GM19351 (cell line): Measurements from ENCODE around the gene GRN.
"Not testable (repeated sequence)": the region's sequence is repeated elsewhere in the genome, so short reads cannot be mapped to it uniquely, and the experiment has no call there.

Experiments used
- ATAC-seq: cut with Tn5 transposase; IDR thresholded peaks from one replicate; pipeline ENCODE4 v1.9.1; 2021; ENCODE audit warnings: mild to moderate bottlenecking, moderate library complexity; ENCODE audit not compliant: unreplicated experiment

The GRN gene

DNA sequence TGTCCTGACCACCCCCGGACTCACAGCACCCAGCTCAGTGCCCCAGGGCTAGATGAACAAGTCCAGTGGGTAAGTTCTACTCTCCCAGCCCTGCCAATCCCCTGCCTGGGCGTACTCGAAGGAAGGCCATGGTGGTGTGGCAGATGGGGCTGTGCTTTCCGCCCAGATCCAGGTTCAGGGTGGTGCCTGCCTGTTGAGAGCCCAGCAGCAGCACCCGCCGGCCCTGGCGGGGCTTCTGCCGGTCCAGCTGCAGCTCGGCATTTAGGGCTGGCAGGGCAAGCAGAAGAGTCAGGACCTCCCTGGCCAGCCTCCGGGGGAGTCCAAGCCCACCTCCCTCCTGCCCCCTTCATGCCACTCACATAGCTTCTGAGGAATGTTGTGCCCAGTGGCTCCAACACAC lies 34.8 kb downstream of the GRN start:
- ATAC-seq: no peak

DNA sequence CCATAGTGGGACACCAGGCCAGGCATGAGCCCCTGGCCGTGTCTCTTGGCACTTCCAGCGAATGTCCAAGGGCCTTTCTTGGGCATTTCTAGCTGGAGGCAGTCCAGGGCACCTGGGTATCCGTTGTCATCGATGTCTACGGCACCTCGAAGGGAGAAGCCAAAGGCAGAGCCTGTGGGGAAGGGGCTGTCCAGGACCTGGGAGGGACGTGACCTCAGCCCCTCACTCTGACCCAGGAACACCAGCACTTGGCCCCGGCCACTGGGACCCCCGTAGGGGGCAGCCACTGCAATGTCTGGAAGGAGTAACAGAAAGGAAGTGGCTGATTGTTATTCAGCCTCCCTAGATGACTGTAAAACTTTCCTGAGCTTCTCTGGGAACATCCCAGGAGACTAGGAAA lies 35.7 kb downstream of the GRN start:
- ATAC-seq: no peak

DNA sequence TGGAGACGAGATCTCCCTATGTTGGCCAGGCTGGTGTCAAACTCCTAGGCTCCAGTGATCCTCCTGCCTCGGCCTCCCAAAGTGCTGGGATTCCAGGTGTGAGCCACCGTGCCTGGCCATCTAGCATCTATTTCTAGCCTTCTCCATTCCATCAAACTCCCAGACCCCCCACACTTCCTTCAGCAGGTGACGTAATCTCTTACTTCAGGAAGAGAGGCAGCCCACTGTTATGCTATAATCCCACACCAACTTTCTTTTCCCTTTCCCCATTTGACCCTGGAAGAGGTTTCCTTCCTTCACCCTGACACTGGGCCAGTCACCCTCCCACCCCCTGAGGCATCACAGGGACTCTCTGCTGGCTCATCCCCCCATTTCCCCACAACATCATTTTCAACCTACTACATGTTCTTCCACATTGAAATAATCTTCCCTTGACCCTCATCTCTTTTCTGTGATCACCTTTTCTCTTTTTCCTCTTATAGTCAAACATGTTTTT lies 36.8 kb downstream of the GRN start:
- no peak for ATAC-seq

DNA sequence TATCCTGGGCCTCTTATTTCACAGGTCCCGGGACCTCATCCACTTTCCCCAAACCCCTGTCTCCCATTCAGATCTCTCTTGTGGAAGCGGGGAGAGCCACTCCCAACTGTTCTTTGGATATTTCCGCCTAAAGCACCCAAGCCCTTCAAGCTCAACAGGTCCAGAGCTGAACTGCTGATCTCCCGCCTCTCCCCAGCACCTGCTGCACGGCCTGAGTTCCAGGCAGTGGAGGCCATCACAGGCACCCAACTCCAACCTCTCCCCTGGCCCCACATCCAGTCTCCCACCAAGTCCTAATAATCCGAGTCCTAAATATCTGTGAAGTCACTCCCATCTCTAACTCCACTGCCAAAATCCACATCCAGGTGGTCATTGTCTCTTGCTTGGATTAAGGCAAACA lies 37.8 kb downstream of the GRN start:
- no peak for ATAC-seq

DNA sequence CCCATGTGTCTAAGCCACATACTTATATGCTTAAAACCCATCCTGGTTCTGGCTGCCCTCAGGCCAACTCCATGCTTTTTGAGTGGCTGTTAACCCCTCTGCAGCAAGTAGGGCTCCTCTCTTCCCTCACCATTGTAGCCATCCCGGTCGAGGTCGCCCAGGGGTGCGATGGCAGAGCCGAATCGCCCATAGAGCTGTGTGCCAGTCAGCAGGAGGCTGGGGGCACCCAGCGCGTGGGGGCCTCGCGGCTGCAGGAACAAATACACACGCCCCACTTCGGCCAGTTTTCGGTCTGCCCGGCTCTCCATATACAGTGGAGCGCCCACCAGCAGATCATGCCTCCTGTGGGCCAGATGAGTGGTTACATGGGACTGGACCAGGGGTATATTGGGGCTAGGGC lies 38.3 kb downstream of the GRN start:
- no peak for ATAC-seq

DNA sequence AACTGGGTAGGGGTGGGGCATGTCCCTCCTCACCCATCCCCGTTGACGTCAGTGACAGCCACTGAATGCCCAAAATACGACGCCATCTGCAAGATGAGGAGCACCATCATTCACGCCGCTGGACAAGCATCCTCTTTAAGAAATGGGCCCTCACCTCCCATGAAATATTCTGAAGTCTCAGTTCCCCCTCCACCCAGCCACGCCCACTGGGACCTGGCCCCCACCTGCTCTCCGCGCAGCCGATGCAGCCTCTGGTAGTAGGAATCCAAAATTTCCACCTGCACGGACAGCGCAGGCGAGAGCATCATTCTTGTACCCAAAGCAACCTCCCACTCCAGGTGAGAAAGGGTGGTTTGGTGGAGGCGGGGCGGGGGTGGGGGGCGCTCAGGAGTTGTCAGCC lies 38.8 kb downstream of the GRN start:
- no peak for ATAC-seq

DNA sequence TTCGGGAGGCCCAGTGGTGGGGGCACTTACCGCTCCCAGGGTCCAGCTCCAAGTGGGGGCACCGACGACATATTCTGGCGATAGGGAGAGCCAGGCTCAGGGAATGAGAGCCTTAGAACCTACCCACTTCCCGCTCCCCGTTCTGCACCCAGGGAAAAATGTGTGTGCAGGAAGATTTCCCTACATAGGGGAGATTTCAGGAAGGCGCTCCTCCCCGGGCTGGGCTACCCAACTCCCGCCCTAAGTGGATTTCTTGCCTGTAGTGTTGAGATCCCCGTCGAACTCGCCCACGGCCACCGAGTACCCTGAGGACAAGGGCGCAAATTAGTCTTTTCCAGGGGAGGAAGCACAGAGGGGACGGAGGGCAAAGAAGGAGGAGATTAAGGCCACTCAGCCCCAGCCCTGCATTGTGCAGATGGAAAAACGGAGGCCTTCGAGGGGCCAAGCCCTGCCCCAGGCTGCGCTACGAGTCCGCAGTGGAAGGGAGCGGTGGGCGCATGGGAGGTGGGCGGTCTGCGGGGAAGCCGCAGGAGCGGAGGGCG lies 39.2 kb downstream of the GRN start:
- ATAC-seq: no peak

DNA sequence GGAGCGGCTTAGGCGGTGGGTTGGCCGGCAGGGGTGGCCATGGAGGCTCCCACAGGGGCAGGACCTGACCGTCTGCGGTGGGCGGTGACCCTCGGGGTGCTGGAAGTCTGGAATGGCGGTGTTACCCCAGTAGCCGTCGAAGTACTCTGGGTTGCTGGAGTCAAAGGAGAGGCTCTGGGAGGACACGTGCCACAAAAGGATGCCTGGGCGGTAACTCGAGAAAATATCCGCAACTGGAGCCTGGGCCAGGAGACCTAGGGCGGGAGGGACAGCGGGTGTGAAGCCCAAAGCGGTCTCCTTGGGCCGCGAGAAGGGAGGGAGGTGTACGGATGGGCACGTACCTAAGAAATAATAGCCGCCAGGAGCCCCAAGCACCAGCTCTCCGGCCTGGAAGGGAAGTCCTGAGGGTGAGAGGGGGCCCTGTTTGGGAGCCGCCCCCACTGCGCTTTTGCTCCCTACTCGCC lies 39.8 kb downstream of the GRN start:
- no peak for ATAC-seq

DNA sequence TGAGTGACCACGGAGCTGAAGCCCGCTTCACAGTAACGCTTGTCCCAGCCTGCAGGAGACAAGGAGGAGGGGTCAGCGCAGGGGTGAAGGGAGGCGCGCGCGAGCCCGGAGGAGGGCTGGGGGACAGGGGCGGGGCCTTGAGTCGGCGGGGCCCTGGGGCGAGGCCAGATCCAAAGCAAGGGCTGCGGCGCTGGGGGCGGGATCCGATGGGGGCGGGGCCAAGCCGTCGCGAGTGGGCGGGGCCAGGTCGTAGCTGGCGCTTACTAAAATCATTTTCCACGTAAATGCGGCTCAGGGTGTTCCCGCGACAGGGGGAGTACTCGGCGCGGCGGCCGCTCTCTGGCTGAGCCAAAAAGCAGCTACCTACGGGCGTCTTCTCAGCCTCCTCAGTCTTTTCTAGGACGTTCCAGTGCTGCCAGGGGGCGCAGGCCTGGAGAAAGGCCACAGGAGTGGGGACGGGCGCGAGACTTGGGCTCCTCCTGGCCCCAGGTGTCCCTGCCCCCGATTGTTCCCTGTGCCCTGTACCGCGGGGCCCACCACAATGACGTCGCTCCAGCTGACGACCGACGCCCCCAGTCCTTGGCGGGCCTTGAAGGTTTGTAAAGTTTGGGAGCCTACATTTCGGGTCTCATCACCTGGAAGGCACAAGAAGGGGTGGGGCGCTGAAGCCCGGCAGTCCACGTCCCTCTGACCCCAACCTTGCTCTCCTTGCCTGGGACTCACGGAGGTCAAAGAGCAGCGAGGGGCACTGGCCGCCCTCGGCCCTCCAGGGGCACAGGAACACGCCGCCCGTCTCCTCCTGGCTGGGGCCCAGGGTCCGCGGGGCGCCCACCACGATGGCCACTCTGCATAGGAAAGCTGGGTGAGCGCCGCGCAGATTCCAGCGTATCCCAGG lies 40.4 kb downstream of the GRN start:
- peak; percentile 53 for ATAC-seq

DNA sequence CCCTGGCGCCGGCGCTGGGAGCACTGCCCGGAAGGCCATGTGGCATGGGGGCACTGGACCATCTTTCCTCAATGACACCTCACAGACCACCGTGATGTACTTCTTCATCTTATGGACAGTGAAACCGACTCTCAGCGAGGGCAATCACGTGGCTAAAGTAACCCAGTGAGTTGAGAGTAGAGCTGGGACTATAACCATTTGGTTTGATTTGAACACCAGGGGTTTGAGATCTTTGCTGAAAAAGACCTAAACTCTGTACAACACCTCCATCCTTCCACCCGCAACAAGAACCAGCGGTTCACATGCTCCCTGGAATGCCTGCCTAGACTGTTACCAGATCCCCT lies 41.1 kb downstream of the GRN start:
- no peak for ATAC-seq

DNA sequence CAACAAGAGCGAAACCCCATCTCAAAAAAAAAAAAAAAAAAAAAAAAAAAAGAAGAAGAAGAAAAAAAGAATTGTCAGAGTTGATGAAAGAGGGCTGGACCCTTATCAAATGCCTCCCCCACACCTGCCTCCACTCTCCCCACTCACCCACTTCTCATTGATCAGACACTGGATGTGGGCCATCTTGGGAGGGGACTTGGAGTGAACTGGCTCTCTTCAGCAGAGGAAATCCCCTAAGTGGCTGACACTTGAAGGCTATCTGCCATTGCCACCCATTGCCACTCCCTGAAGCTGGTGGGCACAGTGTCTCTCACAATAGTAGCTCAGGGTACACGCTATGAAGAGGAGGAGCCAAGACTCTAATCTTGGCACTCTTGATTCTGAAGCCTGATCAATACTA lies 42.7 kb downstream of the GRN start:
- no peak for ATAC-seq

DNA sequence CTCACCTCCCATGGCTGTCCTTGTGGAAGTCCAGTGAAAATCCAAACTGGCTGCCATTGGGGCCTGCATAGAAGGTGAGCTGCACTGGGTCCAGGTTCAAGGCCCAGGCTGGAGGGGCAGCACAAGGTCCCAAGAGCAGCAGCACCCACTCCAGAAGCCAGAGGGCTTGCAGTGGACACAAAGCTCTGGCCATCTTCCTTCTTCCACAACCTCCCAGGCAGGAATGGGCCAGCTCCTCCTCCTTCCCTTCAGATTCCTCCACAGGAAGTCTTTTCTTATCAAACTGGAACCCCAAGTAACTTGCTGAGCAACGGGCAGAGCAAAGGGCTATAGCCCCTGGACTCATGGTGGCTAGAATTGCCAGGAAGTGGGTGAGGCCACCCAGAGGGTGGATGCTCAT lies 44.2 kb downstream of the GRN start, which contains the start of gene ITGA2B:
Gene ITGA2B (minus strand): TSS at position 369 of the 400 bp plus-strand sequence. CDS start 176 bp downstream, at position 193.
- ATAC-seq: no peak

DNA sequence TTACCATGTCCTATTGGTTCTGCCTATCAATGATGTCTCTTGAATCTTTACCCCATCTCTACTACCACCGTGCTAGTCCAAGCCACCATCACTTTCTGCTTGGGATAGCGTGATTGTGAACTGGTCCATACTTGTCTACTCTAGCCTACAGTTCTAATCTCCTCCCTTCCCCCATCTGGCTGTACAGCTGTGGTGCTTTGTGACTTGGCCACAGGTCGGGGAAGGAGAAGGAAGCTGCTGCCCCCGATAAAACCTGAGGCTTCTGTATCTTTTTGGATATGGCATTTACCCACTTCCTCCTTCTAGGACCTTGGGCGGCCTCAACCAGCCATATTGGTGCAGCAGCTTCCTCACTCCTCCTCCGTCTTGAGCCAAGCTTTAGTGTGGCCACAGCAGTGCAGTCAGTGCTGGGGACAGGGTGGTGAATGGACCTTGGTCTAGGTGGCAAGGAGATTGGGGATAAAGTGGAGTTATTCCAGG lies 44.7 kb downstream of the GRN start:
- ATAC-seq: no peak

DNA sequence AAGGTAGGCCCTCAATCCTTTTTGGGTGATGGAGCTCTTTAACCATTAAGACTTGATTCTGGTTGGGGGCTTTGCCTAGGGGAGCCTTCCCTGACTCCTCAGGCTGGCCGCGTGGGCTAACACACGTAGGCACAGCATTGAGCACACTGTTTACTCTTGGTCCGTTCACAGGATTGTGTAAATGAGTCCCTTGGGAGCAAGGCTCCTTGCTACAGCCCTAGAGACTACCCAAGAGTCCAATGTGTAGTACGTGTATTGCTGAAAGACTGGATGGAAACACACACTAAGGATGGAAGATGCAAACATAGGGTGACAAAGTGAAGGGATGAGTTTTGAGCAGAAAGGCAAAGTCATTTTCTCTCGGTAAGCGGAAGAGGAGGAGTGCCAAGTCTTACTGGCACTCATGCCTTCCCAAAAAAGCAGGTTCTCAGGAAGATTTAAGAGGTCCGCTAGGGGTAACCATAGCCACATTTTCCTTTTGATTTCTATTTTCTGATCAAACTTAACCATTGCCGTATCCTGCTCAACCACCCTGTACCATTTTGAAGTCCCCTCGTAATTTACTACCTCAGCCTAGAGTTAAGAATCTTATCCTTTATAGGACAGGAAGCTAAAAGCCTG lies 45.3 kb downstream of the GRN start:
- ATAC-seq: no peak

DNA sequence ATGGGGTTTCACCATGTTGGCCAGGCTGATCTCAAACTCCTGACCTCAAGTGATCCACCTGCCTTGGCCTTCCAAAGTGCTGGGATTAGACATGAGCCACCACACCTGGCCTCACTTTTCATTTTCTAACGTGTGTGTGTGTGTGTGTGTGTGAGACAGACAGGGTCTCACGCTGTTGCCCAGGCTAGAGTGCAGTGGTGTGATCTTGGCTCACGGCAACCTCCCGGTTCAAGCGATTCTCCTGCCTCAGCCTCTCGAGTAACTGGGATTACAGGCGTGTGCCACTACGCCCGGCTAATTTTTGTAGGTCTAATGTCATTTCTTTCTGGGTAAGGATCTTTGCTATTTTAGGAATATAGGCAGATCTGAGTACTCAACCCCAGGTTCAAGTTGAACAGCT lies 49.0 kb downstream of the GRN start:
- not testable (repeated sequence) for ATAC-seq

DNA sequence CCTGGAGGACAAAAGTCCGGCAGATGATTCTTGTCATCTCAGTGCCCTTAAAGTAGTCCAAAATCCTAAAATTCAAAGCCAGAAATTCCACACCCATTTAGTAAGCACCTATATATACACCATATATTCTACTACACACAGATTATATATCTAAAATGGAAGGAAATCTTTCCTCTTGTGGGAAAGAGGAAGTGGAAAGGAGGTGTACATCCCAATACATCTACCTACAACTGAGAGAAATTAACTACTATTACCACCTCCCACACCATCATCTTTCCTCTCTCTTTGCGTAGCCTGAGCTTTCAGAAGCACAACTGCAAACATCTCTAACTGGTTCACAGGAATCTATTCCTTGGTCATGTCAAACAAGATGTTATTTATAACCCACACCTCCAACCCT lies 49.7 kb downstream of the GRN start:
- no peak for ATAC-seq

DNA sequence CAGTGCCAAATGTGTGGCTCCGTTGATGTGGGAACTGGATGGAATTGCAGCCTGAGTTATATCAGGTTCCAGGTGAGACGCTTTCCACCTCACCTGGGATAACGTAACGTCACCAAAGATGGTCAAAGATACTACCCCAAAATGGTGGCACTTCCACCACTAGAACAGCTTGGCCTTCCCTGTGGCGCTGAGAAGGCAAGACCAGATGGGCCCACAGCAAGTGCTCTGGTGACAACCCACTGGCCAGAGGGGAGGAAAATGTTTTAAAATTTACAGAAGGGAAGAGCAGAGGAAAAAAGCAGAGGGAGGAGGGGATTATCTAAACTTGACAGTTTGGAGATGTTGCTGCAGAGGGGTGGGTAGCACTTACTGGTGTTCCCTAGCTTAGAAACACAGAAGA lies 51.8 kb downstream of the GRN start:
- ATAC-seq: no peak

DNA sequence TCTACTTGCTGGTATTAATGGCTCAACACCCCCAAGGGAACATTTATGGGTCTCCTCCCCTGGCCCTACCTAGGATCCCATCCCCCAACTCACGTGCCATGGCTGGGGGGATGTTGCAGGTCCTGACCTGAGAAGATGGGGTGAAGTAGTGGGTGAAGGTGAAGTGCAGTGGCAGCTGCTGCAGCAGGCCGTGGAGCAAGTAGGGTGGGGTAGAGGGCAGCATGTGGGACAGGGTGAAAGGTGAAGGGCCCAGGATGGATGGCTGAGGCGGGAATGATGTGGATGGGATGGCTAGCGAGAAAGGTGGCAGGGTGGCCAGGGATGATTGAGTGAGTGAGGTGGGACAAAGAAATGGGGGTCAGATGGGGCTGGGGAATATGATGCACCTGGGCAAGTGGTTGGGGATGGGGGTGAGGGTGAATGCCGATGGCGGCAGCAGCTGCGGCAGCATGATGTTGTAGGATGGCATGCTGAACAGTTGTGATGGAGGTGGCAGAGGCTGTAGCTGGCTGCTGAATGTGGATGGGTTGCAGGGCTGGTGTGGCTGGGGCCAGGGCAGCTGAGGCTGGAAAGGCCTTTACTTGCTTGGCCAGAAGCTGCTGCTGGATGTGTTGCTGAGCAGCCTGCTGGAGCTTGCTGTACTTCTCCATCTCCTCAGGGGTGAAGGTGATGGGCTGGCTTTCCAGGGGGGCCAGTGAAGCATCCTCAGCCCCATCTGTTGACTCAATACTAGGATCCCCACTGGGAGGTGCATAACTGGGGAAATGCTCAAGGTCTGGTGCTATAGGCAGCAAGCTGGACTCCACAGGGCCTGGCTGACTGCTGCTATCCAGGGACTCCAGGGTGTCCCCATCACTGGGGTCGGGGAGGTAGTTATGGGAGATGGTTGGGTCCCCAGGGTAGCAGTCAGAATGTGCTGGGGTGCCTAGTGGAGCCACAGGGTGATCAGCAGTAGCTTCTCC lies 52.7 kb downstream of the GRN start:
- ATAC-seq: no peak

DNA sequence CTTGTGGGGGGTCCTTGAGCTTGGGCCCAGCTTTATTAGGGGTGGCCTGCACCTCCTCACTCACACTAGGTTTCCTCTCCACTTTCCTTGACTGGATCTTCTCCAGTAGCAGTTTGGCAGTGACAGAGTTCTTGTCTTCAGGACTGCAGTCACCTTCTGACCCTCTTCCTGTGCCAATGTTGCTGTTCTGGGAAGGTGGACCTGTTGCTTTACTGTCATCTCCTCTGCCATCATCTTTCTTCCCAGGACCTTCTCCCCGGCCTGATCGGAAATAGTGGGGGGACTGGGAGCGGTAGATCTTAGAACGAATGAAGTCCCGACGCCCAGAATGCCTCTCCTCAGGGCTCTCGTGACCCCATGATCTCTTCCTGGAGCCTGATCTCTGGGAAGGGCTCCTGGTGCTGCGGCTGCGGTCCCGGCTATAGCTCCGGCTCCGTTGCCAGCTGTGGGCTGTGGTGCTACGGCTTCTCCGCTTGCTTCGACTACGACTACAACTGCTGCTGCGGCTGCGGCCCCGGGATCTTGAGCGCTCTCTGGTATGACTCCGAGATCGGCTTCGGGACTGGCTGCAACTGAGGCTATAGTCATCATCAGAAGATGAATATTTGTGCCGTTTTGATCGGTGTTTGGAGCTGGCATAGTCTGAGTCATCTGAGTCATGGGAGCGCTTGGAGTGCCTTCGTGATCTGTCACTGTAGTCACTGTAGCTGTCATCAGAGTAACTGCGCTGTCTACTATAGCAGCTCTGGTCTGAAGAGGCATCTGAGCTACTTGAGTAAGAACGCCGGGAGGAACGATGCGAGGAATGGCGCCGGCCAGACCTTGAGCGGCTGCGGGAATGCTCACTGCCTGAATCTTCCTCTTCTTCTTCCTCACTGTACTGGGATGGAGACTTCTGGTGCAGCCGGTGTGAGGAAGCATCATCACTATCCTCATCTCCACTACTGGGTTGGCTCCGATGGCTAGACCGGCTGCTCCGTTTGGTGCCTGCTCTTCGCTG lies 53.9 kb downstream of the GRN start:
- ATAC-seq: no peak
